NK-92 treated with Interleukin-12 subunit alpha and Interleukin-12 subunit beta, amount 100 ng/mL, for 24 hours (cell line): ENCODE measurements around the gene TRNAU1AP.

Source experiments
- DNase-seq: peaks from one replicate; lab custom pipeline; 2025; lab: John Stamatoyannopoulos, UW

The TRNAU1AP gene

DNA sequence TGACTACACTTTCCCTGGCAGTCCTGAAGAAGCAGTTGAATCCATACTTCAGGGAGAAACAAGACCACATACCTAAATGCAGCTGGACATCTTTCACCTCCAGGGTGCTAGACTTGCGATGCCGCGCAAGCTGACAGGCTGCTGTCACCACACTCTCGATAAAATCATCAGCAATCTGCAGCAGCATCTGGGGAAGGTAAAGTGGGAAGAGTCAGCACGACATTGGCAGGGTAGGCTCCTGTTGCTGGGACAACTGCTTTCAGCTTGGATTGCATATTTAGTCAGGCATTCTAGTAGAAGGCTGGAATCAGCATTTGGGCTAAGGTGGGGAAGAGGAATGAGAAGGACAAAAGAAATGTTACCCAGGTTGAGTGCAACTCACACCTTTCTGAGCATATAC, 60.3 kb downstream of the TRNAU1AP start:
- DNase-seq = no peak
